GM23338 (cell line): ENCODE measurements around the gene OTOS. TPM values are rescaled to one million over a fixed set of nuclear protein-coding genes. Genes with fewer than 3 reads are reported as not detected.

Experiments used
- ATAC-seq: fragments of 200-7000 bp; cut with Tn5 transposase; 3 replicates; pipeline ENCODE4 v1.9.1; 2020
- DNase-seq: peaks from one replicate; pipeline ENCODE4 v3.0.0-alpha.2; 2015; ENCODE audit warnings: low spot score
- H2AFZ ChIP-seq: fragments of 200-600 bp; sonication (generic); 2 replicates; pipeline ENCODE4 v1.8.0; 2016; ENCODE audit warnings: antibody characterized with exemption, mild to moderate bottlenecking, moderate library complexity
- H3F3A ChIP-seq: fragments of 200-600 bp; sonication (generic); replicated peaks from 2 replicates; pipeline ENCODE4 v1.8.0; 2017; ENCODE audit warnings: antibody characterized with exemption, mixed run types, low read depth
- H3K27ac ChIP-seq: fragments of 200-600 bp; sonication (generic); 2 replicates; pipeline ENCODE4 v1.6.1; 2016; ENCODE audit warnings: low read depth
- H3K27me3 ChIP-seq: fragments of 200-600 bp; sonication (generic); 2 replicates; pipeline ENCODE4 v1.8.0; 2016; ENCODE audit warnings: mild to moderate bottlenecking, mixed run types, moderate library complexity; ENCODE audit not compliant: insufficient read depth
- H3K36me3 ChIP-seq: fragments of 200-600 bp; sonication (generic); 2 replicates; pipeline ENCODE4 v1.8.0; 2016; ENCODE audit warnings: mild to moderate bottlenecking; ENCODE audit not compliant: insufficient read depth
- H3K4me1 ChIP-seq: fragments of 200-600 bp; sonication (generic); 2 replicates; pipeline ENCODE4 v1.8.0; 2016; ENCODE audit warnings: mild to moderate bottlenecking, moderate library complexity; ENCODE audit not compliant: insufficient read depth
- H3K4me2 ChIP-seq: fragments of 200-600 bp; sonication (generic); 2 replicates; pipeline ENCODE4 v1.7.1; 2017; ENCODE audit warnings: mixed run types
- H3K4me3 ChIP-seq: fragments of 200-600 bp; sonication (generic); 2 replicates; pipeline ENCODE4 v1.6.1; 2016; ENCODE audit warnings: mixed run types
- H3K79me2 ChIP-seq: fragments of 200-600 bp; sonication (generic); replicated peaks from 2 replicates; pipeline ENCODE4 v1.8.0; 2017; ENCODE audit warnings: mild to moderate bottlenecking; ENCODE audit not compliant: insufficient read depth
- H3K9me2 ChIP-seq: fragments of 200-600 bp; sonication (generic); 2 replicates; pipeline ENCODE4 v1.8.0; 2017; ENCODE audit not compliant: insufficient read depth
- H4K20me1 ChIP-seq: fragments of 200-600 bp; sonication (generic); replicated peaks from 2 replicates; pipeline ENCODE4 v1.8.0; 2017; ENCODE audit warnings: mild to moderate bottlenecking; ENCODE audit not compliant: insufficient read depth
- H3K27ac Mint-ChIP-seq: 2 replicates; pipeline ENCODE4 v1.8.0; 2020; ENCODE audit warnings: inconsistent platforms, mild to moderate bottlenecking, moderate library complexity, mixed read lengths
- H3K27me3 Mint-ChIP-seq: 3 replicates; pipeline ENCODE4 v1.8.0; 2022; ENCODE audit warnings: low read depth, mild to moderate bottlenecking, moderate library complexity, mixed read lengths, inconsistent platforms; ENCODE audit not compliant: insufficient read depth, poor library complexity
- H3K36me3 Mint-ChIP-seq: 3 replicates; pipeline ENCODE4 v1.8.0; 2021; ENCODE audit warnings: low read depth, mild to moderate bottlenecking, inconsistent platforms, moderate library complexity, mixed read lengths
- H3K4me1 Mint-ChIP-seq: 3 replicates; pipeline ENCODE4 v1.8.0; 2020; ENCODE audit warnings: mild to moderate bottlenecking, inconsistent platforms, mixed read lengths
- H3K4me3 Mint-ChIP-seq: 3 replicates; pipeline ENCODE4 v1.8.0; 2021; ENCODE audit warnings: moderate library complexity, mild to moderate bottlenecking, inconsistent platforms, mixed read lengths
- H3K9me3 Mint-ChIP-seq: 3 replicates; pipeline ENCODE4 v1.8.0; 2020; ENCODE audit warnings: moderate library complexity, mild to moderate bottlenecking, inconsistent platforms, mixed read lengths
- EZH2 ChIP-seq: fragments of 200-600 bp; sonication (generic); IDR thresholded peaks from one replicate; pipeline ENCODE4 v1.8.0; 2017; ENCODE audit warnings: antibody characterized with exemption, mild to moderate bottlenecking, low read depth; ENCODE audit not compliant: unreplicated experiment
- JUNB ChIP-seq: IDR thresholded peaks from one replicate; pipeline ENCODE4 v1.6.1; 2016; ENCODE audit warnings: antibody characterized with exemption; ENCODE audit not compliant: unreplicated experiment
- NANOG ChIP-seq: IDR thresholded peaks from 2 replicates; pipeline ENCODE4 v1.6.1; 2016; ENCODE audit warnings: antibody characterized with exemption, borderline replicate concordance
- POLR2AphosphoS5 ChIP-seq: IDR thresholded peaks from 2 replicates; pipeline ENCODE4 v1.6.1; 2016; ENCODE audit warnings: antibody characterized with exemption, low read depth
- STAT1 ChIP-seq: IDR thresholded peaks from one replicate; pipeline ENCODE4 v1.6.1; 2016; ENCODE audit warnings: antibody characterized with exemption; ENCODE audit not compliant: unreplicated experiment
- ZNF114 ChIP-seq: fragments of 250-450 bp; sonication (Bioruptor Pico); IDR thresholded peaks from 2 replicates; pipeline ENCODE4 v1.5.0; 2020; ENCODE audit warnings: mild to moderate bottlenecking, moderate library complexity
- ZNF331 ChIP-seq: fragments of 250-450 bp; sonication (Bioruptor Pico); IDR thresholded peaks from 2 replicates; pipeline ENCODE4 v1.5.0; 2020; ENCODE audit warnings: low read depth, mild to moderate bottlenecking, moderate library complexity
- polyA plus RNA-seq: library from polyadenylated mRNA; unstranded; fragments of >200 nt; fragmentation: Nextera tagmentation; extraction: Ambion mirVana; gene quantifications from 2 replicates; pipeline ENCODE4 v1.2.1, GENCODE V29; 2016
- total RNA-seq: library from RNA; depleted of rRNA; stranded (reverse); fragments of >200 nt; shearing (Covaris generic); gene quantifications from 2 replicates; pipeline ENCODE4 v1.2.3, GENCODE V29; 2014
- TF ChIP-seq, protein P1 (sequence below), 2 experiments: fragments of 200-600 bp in 1 of 2; sonication (generic) in 1 of 2; conservative IDR thresholded peaks; 2 replicates each; pipeline versions ENCODE4 v1.5.1 to v1.6.1; 2016 to 2017; ENCODE audit warnings: antibody characterized with exemption in 2 of 2, low read depth in 2 of 2, mild to moderate bottlenecking in 2 of 2, moderate library complexity in 1 of 2
- TF ChIP-seq, protein P2 (sequence below): fragments of 250-450 bp; sonication (Bioruptor Pico); IDR thresholded peaks from 2 replicates; pipeline ENCODE4 v1.5.0; 2020; ENCODE audit warnings: mild to moderate bottlenecking, moderate library complexity

OTOS gene
- total and polyA plus RNA-seq, 2 experiments from 2014 or later, result 0.40 TPM; not detected in 1

DNA sequence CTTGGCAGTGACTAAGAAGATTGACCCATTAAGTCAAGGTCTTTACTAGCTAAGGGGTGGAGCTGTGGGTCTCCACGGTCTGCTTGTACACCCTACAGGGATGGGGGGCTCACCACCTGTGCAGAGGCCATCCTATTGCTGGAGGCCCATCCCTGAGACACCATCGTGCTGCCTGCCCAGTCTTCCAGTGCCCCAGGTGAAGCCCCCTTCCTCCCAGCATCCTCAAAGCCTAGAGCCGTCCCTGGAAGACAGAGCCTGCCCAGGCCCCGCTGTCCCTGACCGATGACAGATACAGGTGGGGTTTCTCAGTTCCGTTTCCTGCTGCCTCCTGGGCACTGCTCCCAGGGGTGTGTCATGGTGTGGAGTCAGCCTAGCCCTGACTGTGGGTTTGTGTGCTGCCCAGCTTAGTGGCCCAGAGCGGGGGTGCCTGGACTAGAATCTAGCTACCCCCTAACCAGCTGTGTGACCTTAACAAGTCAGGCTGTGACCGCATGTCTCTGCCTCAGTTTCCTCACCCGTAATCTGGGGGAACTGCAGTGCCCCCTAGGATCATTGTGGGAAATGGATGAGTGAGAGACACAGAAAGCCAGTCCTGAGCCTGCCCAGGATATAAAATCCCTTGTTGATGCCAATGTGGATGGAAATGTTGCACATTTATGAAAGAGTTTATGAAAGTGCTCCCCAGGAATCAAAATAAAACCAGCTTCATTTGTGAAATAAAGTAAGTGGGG, 2.0 kb downstream of the OTOS start:
- H3K27me3 ChIP-seq, result no peaks in the 10 kb centered on the region
- peaks cover 23% of the 10 kb centered on the region for H3K79me2 ChIP-seq
- peaks cover 42% of the 10 kb centered on the region for H3K4me1 Mint-ChIP-seq
- no peak overlapping the region for H3K27ac ChIP-seq
- H3K36me3 Mint-ChIP-seq, result peaks cover 15% of the 10 kb centered on the region
- peaks cover 9% of the 10 kb centered on the region for H4K20me1 ChIP-seq
- TF ChIP-seq STAT1, result no peak
- TF ChIP-seq, protein P1, sequence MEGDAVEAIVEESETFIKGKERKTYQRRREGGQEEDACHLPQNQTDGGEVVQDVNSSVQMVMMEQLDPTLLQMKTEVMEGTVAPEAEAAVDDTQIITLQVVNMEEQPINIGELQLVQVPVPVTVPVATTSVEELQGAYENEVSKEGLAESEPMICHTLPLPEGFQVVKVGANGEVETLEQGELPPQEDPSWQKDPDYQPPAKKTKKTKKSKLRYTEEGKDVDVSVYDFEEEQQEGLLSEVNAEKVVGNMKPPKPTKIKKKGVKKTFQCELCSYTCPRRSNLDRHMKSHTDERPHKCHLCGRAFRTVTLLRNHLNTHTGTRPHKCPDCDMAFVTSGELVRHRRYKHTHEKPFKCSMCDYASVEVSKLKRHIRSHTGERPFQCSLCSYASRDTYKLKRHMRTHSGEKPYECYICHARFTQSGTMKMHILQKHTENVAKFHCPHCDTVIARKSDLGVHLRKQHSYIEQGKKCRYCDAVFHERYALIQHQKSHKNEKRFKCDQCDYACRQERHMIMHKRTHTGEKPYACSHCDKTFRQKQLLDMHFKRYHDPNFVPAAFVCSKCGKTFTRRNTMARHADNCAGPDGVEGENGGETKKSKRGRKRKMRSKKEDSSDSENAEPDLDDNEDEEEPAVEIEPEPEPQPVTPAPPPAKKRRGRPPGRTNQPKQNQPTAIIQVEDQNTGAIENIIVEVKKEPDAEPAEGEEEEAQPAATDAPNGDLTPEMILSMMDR (conservative IDR thresholded peaks at IDR 0.05; ENCODE audit: low read depth in 2 of 2), result peak; percentile 54 to 56
- H3K4me3 Mint-ChIP-seq, result peak overlapping the region; percentile 19; the same call in 1 of the 3 replicates
- H3K9me3 Mint-ChIP-seq, result peaks cover 4% of the 10 kb centered on the region; the same call in 1 of the 3 replicates
- ATAC-seq (no peak), DNase-seq (no peak)
- peaks cover 14% of the 10 kb centered on the region for H3K27me3 Mint-ChIP-seq
- H3K27ac Mint-ChIP-seq, result no peak overlapping the region
- no peaks in the 10 kb centered on the region for H3K9me2 ChIP-seq
- peaks cover 3% of the 10 kb centered on the region; the same call in 1 of the 2 replicates for H3K36me3 ChIP-seq
- peaks cover 16% of the 10 kb centered on the region for H3K4me1 ChIP-seq
- no peaks in the 10 kb centered on the region for H3F3A ChIP-seq
- no peak overlapping the region for H3K4me2 ChIP-seq
- no peak overlapping the region for H2AFZ ChIP-seq
- no peak overlapping the region for H3K4me3 ChIP-seq

DNA sequence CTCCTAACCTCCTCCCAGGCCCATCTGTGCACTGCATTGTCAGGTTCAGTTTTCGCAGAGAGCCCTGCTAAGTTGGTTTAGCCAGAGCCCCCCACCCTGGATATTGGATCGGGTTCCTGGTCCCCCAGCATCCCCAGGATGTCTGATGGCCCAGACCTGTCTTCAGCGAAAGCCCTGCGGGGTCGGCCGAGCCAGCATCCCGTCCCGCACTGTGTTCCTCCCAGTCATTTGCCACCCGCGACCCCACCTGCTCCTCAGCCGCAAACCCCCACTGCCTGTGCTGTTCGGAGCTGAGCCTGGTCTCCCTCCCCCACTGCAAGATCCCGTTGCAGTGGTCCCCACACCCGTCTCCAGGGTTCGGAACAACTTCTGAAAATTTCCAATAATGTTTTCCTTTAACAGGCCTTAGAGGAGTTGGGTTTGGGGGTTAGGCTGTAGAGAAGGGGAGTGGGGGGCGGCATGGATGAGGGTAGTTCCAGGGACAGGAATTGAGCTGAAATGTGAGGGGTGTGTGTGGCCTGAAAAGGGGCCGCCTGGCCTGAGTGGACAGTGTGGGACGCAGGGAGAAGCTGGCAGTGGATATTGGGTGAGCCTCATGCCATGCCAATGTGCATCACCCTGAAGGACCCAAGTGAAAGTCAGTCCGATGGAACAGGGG, 2.7 kb downstream of the OTOS start:
- no peaks in the 10 kb centered on the region for H3K27me3 ChIP-seq
- no peak for ATAC-seq
- no peak overlapping the region for H3K4me3 ChIP-seq
- Mint-ChIP-seq H3K27me3 (peaks cover 14% of the 10 kb centered on the region), H3K4me3 (no peak overlapping the region), H3K36me3 (peaks cover 22% of the 10 kb centered on the region), H3K4me1 (peaks cover 42% of the 10 kb centered on the region), H3K27ac (no peak overlapping the region), H3K9me3 (peaks cover 4% of the 10 kb centered on the region; the same call in 1 of the 3 replicates)
- H3K4me2 ChIP-seq, result no peak overlapping the region
- no peaks in the 10 kb centered on the region for H3K9me2 ChIP-seq
- no peak for DNase-seq
- peaks cover 16% of the 10 kb centered on the region for H3K4me1 ChIP-seq
- H3K27ac ChIP-seq, result no peak overlapping the region
- peaks cover 10% of the 10 kb centered on the region for H3K36me3 ChIP-seq
- no peak overlapping the region for H2AFZ ChIP-seq
- no peaks in the 10 kb centered on the region for H3F3A ChIP-seq
- peaks cover 15% of the 10 kb centered on the region for H4K20me1 ChIP-seq
- peaks cover 24% of the 10 kb centered on the region for H3K79me2 ChIP-seq
- no peak for TF ChIP-seq NANOG
- TF ChIP-seq POLR2AphosphoS5, result no peak
- no peak for TF ChIP-seq EZH2
- TF ChIP-seq, protein P2, sequence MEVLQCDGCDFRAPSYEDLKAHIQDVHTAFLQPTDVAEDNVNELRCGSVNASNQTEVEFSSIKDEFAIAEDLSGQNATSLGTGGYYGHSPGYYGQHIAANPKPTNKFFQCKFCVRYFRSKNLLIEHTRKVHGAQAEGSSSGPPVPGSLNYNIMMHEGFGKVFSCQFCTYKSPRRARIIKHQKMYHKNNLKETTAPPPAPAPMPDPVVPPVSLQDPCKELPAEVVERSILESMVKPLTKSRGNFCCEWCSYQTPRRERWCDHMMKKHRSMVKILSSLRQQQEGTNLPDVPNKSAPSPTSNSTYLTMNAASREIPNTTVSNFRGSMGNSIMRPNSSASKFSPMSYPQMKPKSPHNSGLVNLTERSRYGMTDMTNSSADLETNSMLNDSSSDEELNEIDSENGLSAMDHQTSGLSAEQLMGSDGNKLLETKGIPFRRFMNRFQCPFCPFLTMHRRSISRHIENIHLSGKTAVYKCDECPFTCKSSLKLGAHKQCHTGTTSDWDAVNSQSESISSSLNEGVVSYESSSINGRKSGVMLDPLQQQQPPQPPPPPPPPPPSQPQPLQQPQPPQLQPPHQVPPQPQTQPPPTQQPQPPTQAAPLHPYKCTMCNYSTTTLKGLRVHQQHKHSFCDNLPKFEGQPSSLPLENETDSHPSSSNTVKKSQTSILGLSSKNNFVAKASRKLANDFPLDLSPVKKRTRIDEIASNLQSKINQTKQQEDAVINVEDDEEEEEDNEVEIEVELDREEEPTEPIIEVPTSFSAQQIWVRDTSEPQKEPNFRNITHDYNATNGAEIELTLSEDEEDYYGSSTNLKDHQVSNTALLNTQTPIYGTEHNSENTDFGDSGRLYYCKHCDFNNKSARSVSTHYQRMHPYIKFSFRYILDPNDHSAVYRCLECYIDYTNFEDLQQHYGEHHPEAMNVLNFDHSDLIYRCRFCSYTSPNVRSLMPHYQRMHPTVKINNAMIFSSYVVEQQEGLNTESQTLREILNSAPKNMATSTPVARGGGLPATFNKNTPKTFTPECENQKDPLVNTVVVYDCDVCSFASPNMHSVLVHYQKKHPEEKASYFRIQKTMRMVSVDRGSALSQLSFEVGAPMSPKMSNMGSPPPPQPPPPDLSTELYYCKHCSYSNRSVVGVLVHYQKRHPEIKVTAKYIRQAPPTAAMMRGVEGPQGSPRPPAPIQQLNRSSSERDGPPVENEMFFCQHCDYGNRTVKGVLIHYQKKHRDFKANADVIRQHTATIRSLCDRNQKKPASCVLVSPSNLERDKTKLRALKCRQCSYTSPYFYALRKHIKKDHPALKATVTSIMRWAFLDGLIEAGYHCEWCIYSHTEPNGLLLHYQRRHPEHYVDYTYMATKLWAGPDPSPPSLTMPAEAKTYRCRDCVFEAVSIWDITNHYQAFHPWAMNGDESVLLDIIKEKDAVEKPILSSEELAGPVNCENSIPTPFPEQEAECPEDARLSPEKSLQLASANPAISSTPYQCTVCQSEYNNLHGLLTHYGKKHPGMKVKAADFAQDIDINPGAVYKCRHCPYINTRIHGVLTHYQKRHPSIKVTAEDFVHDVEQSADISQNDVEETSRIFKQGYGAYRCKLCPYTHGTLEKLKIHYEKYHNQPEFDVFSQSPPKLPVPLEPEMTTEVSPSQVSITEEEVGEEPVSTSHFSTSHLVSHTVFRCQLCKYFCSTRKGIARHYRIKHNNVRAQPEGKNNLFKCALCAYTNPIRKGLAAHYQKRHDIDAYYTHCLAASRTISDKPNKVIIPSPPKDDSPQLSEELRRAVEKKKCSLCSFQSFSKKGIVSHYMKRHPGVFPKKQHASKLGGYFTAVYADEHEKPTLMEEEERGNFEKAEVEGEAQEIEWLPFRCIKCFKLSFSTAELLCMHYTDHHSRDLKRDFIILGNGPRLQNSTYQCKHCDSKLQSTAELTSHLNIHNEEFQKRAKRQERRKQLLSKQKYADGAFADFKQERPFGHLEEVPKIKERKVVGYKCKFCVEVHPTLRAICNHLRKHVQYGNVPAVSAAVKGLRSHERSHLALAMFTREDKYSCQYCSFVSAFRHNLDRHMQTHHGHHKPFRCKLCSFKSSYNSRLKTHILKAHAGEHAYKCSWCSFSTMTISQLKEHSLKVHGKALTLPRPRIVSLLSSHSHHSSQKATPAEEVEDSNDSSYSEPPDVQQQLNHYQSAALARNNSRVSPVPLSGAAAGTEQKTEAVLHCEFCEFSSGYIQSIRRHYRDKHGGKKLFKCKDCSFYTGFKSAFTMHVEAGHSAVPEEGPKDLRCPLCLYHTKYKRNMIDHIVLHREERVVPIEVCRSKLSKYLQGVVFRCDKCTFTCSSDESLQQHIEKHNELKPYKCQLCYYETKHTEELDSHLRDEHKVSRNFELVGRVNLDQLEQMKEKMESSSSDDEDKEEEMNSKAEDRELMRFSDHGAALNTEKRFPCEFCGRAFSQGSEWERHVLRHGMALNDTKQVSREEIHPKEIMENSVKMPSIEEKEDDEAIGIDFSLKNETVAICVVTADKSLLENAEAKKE (CRISPR knock-in tag), result no peak
- TF ChIP-seq STAT1, result no peak
- TF ChIP-seq JUNB, result no peak
- TF ChIP-seq, protein P1 (conservative IDR thresholded peaks at IDR 0.05; ENCODE audit: low read depth in 2 of 2), result no peak
- no peak for TF ChIP-seq ZNF331 (CRISPR knock-in tag)
- no peak for TF ChIP-seq ZNF114 (CRISPR knock-in tag)
